ENCODE measurements around the gene DRD3.

Gene DRD3

DNA sequence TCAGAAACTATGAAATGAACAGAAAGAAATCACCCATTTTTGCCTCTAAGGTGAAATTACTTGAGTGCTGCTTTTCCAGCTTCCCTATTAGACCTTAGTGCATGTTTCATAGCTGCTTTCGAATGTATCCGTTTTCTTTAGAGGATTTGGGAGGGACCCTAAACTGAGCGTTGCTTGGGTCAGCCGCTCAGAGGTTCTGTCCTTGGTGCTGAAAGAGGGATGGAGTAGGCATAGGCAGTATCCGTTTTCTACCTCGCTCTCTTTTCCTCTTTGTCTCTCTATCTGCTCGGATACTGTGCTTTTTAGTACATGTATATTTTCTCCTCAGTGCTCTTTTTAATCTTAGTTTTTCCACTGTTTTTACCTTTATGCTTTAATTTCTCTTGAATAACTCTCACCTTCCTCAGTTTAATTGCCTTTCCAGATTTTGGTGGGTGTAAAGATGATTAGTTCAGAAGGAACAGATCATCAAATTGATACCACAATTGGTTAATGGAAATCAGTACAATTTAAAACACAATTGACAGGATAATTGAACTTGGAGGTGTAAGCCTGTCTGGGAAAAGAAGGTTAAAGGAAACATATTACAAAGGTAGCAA lies at the start of gene DRD3:
DRD3 (minus strand) TSS at position 283 of the 599 bp plus-strand sequence. CDS start 7,060 bp downstream, outside the sequence.
- FAIRE-seq (no peak), DNase-seq (ENCODE audit: insufficient read length, low spot score) (no peak)

DNA sequence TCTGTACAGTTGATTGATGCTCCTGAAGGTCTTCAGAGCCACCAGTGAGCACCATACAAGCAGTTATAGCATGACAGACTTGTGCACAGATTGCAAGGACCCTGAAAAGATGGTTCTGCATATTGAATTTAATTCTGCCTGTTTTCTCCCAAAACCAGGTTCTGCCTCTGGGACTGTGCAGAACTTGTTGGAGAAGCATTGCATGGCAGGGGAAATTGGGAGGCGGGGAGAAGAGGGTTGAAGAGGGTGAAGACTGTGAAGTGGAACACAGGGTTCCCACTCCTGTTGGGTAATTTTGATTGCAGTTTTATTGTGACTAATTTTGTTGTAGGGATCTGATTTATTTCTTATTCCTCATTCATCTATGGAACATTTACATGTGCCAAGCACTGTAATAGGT lies 48.2 kb upstream of the DRD3 start:
- DNase-seq (ENCODE audit: insufficient read length, low spot score) (no peak), FAIRE-seq (no peak)

DNA sequence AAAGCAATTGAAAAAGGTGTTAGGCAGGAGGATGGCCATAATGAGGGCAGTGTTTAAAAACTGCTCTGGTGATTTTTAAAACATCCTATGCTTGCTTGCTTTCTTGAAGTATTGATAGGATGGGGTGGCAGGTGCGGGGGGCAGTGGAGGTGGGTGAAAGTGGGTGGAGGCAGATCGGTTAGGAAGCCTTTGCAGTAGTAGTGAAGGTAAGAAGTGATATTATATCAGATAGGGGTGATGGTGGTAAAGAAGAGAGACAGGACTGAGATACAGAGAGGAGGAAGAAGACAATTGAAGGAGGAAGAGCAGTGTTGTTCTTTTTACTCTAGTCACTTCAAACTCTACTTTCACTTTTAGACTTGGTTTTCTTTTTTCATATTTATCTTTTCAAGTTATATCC lies 47.5 kb upstream of the DRD3 start:
- no peak for DNase-seq (ENCODE audit: insufficient read length, low spot score)
- no peak for FAIRE-seq

DNA sequence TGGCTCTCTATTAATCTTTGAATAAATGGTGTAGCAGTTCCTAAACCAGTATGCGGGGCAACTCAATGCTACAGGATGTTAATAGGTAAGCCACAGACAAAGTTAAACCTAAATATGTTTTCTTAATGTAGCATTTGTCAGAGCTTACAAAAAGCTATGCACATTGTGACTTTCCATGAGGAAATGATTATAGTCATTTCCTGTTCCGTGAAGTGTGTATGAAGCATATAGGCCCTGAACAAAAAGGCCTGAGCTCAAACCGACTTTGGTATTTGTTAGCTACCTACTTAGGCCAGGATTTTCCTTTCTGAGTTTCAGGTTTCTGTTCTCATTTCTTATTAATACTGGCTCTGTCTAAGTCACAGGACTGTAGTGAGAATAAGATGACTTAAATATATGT lies 44.3 kb upstream of the DRD3 start:
- peak; percentile 93 for FAIRE-seq

DNA sequence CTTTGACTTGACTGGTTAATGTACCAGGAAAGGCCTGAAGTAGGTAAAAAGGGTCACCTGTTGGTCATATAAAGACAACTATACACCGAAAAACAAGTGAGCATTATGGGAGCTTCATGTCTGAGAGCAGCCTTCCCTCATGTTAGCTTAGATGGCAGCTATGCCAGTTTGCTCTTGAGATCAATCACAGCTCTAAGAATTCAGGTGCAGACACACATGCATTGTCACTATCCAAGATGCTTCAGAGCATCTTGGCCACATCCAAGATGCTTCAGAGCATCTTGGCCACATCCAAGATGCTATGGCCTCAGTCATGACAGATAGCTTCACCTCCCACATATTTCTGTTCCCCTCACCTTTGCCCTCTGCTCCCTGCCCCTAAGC lies 43.0 kb upstream of the DRD3 start:
- FAIRE-seq (no peak), DNase-seq (ENCODE audit: insufficient read length, low spot score) (no peak)

More for the DNA sequence above, 44.3 kb upstream of the DRD3 start:
- DNase-seq (ENCODE audit: insufficient read length, low spot score) = no peak

DNA sequence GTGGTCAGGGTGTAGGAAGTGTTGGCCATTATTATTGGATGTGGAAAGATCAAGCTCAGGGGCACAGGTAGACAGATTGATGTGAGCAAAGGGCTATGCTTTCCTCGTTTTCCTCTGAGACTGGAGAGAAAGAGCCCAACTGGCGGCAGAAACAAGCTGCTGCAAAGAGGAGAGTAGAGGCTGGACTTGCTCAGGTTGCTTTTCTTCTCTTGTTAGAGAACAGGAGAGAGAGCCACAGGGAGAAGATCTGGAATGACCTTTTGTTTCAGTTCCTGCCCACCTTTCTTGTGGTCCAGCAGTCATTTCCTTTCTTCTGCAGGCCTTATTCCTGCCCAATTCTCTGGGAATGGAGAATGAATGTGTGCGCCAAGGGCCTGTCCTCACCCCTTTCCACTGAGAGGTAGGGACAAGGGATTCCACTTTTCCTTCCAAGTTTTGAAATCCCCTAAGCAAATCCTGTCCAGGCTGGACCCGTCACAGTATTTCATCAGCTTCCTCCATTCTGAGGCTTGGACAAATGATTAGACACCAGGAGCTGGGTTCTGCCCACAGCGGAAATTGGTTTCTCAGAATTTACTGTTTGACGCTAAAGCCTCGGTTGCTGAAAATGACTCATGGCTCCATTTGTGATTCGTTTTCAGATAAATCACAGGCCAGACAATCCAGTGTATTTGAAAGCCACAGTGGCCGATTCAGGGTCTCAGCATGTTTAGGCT lies 42.5 kb upstream of the DRD3 start:
- DNase-seq (ENCODE audit: insufficient read length, low spot score) = no peak
- FAIRE-seq = peak; percentile 37

DNA sequence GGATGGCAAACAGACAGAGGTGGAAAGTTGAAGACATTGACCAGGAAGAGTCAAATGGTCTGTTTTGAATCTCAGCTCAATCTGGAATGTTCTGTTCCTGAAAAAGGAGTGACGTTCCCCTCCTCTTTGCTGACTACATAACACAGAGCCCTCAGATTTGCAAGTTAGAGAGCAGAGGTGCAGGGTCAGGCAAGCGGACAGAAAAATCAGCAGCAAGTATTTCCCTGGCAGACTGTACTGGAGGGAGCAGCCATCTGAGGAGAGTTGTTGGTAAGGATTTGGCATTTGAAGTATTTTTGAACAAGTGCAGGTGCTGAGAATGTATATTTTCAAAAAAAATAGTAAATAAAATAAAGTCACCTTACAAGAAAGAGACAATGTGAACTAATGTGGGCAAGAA lies 40.9 kb upstream of the DRD3 start:
- FAIRE-seq = no peak

DNA sequence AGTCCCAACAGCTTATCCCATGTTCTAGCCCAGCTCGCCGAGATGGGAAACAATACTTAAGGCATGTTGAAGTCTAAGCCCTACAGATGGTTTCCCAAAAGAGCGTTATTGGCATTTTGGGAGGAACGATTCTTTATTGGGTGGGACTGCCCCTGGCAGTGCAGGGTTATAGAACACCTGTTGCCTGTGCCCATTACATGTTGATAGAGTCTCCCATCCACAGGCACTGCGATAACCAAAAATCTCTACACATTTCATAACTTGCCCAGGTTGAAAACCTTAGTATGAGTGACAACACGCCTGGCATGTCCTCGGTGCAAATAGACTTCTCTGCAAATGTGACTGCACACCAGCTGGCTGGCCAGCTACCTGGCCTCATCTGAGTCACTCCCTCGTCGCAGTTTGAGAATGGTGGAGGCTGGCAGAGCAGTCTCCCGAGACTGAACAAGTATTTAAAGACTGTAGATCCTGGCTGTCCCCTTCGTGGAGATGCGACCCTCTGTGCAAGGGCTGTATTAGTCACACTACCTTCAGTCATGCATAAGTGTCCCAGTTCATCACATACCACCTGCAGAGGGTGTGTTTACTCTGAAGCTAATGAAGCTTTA lies 39.8 kb upstream of the DRD3 start:
- DNase-seq (ENCODE audit: insufficient read length, low spot score) = no peak
- no peak for FAIRE-seq

More for the DNA sequence above, 40.9 kb upstream of the DRD3 start:
- no peak for DNase-seq (ENCODE audit: insufficient read length, low spot score)

DNA sequence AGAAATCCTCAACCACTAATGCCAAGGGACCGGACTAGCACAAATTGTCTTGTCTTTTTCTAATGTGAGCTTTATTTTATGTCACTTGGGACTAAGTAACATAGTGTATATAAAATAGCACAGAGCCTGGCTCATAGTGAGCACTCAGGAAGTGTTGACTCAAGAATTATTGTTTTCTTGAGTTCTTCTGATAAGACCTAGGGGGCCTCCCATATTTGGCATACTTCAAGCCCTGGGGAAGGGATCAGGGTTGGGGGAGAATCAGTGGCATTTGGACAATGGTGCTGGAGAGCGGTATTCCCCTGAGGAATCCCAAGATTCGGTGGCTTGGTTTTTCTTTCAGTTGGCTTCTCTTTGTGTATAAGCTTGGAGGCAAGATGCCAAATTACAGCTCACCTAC lies 39.2 kb upstream of the DRD3 start:
- FAIRE-seq = no peak

DNA sequence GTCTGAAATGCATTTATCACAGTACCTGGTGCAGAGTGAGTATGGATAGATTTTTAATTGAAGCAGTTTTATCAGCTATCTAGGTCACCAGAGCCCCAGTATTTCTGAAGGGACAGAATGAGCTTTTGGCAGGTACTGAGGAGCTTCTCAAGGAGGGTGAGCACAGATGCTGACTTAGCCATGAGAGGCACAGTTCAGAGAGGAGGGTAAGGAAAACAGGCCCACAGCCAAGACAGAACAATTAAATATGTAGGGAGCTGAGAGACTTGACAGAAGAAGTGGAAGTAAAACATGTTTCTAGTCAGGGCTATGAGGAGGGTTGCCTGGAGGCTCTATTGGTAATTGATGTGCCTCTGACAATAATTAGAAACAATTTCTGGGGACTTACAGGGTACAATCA lies 38.4 kb upstream of the DRD3 start:
- DNase-seq (ENCODE audit: insufficient read length, low spot score) (no peak), FAIRE-seq (no peak)

More for the DNA sequence above, 39.2 kb upstream of the DRD3 start:
- DNase-seq (ENCODE audit: insufficient read length, low spot score) = no peak

DNA sequence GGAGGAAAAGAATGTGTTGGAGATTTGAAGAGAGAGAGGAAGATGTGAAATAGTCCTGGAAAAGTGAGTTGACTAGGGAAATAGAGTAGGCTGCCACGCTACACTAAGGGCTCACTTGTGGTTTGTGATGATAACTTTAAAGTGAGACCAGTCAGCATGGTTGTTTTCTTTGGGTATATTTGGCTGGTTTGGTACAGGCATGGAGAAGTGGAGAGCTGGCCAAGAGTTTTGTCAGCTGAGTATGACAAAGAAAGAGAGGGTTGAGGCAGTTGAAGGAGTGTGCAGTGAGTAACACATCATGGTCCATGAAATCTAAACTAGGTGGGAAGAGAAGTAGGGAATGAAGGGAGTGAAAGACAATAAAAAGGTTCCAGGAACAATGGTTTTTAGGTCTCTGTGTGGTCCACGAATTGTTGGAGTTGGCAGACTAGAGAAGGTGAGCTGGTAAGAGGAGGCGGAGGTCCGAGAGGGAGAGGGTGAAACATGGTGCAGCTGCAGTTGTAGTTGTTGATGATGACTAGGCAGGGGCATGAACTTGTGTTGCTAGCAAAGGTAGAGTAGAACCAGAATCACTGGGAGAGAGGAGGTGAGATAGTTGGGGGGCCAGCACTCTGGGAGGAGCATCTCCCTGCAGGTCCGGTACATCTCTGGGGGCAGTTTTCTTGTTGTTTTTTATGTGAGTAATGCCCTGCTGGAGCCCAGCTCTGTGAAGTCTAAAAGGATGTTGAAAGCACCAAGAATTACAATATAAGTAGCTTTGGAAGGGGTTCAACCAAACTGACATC lies 37.5 kb upstream of the DRD3 start:
- FAIRE-seq (no peak), DNase-seq (ENCODE audit: insufficient read length, low spot score) (no peak)

DNA sequence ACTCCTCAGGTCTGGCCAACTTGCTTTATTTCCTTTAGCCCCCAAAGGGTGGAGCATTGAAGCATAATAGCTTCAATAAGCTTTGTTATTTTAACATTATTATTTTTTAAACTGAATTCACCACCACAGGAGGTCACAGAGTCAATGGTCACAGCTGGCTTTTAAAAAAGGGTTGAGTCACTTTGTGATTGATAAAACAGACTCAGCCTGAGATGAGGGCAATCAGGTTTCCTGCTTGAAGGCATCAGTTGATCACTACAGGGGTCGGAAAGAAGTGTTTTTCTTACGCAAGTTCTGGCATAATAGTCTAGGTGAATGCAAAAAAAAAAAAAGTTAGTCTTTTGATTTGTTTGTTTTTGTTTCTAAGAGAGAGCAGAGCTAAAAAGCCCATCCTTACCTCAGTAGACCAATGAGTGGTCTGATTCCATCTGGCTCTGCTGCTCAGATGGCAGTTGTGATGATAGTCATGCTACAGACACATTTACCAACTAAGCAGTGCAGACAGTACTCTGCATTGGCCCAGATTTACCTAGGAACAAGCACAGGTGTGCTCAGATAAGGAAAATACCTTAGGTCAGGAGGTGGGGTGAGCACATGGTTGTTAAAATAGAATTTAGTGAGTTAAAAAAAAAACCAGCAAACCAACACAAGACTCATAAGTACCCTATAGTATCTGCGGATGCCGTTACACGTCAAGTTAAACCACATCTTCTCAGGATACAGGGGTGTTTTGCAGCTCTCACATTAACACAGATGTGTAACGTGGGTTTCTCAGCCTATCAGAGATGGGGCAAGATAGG lies 35.9 kb upstream of the DRD3 start:
- DNase-seq (ENCODE audit: insufficient read length, low spot score) = no peak
- FAIRE-seq = peak; percentile 77

DNA sequence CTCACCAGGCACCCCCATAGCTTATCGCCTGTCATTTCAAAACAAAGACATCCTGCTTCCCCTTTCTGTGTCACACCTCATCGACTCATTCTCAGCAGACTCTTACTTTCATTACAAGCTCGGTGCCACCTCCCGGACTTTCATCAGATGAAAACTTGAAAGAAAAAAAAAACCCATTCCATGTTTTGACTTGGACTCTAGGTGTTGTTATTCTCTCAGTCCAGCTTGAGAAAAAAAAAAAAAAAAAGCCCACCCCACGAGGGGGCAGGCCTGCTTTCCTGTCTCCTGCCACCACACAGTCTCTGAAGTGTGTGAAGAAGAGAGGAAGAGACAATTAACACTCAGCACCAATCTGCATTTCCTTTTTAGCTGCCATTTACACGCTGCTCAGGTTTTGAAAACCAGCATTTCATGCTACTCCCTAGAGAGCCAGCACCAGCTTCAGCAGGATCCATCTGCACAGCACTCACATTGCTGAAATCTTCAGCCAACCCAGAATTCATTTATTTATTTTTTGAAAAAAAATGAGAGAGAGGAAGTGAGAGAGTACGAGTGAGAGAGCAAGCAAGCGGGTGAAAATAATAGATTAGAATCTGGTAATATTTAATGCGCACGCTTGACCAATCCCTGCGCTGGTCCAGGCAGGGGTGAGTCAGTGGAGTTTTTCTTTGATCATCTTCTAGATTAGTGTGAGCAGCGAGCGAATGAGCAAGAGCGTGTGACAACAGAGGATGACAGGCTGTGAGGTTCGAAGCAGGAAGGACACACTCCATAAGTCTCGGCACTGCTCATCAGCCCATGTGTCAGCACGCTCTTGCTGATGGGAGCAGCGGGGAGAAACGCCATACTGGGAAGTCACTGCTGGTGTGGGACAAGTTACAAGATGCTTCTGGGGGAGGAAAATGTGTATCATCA lies 35.0 kb upstream of the DRD3 start:
- FAIRE-seq (no peak), DNase-seq (ENCODE audit: insufficient read length, low spot score) (peak; percentile 44)

DNA sequence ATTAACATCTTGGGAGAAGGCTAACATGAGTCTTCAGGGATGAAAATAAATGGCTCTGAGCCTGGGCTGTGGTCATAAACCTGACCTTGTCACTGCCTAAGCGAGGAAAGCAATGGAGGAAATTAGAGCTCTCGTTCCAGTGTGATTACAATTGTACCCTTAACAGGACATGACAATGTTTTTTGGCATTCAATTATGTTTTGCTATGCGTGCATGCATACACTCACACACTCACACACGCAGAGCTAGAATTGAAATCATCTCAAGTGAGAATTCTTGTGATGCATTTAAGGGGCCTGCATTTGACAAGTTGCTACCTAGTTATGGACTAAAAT lies 34.4 kb upstream of the DRD3 start:
- FAIRE-seq = peak; percentile 95

DNA sequence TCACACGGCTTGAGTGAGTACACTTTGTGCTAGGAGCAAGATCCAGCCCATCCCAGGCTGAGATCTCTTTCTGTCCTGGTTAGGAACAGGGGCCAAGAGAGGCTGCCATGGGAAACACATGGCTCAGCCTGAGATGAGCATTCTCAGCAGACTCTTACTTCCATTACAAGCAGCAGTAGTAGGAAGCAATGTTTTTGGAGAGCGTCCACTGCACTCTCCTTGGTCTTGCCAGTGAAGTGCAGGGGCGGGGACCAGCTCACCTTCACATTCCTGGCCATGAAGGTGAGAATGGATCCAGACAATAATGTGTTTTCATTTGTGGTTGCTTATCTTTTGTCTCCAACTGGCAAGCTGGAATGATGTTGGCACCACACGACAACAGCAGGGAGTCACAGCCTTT lies 33.8 kb upstream of the DRD3 start:
- no peak for DNase-seq (ENCODE audit: insufficient read length, low spot score)
- no peak for FAIRE-seq

More for the DNA sequence above, 34.4 kb upstream of the DRD3 start:
- no peak for DNase-seq (ENCODE audit: insufficient read length, low spot score)

DNA sequence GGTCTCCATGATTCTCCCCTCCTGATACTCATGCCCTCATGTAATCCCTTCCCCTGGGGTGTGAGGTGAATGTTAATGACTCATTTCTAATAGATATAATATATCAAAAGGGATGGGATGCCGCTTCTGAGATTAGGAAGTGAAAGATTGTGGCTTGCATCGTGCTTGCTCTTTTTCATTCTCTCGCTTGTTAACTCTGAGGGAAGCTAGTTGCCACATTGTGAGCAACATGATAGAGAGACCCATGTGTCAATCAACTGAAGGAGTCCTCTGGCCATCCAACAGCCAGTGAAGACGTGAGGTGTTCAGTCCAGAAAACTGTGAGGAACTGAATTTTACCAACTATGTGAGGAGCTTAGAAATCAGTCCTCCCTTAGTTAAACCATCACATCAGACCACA lies 28.9 kb upstream of the DRD3 start:
- no peak for FAIRE-seq
- no peak for DNase-seq (ENCODE audit: insufficient read length, low spot score)

DNA sequence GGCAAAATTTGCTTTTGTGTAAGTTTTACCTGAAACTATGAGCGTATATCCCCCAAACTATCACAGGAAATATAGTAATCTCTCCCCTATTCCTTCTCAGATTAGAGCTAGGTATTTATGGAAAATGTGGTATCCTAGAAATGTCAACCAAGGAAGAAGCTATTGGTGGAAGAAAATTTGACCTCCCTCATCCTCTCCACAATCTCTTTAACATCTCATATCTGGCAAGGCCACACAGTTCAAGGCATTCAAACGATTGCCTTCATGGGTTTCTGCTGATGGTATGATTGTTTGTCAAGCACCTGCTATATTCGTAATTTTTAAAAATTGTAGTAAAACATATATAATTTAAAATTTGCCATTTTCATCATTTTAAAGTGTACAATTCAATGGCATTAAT lies 27.5 kb upstream of the DRD3 start:
- DNase-seq (ENCODE audit: insufficient read length, low spot score) = no peak
- FAIRE-seq = no peak

DNA sequence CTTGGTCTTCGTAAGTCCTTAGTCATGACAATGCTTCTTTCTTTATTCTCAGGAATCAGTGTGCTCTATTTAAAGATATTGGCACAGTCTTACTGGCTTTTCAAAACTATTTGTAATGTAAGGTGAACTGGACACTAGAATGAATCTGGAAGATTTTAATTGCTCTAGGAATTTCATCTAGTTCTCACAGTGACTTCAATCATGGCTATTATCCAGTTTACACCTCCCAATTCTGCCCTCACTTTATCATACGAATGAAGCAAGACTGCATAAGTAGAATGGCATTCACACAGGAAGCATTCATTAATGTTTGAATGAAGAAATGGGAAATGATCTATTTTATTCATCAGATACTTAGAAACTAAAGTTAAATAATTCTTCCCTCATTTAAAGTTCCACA lies 26.7 kb upstream of the DRD3 start:
- DNase-seq (ENCODE audit: insufficient read length, low spot score) (no peak), FAIRE-seq (no peak)

DNA sequence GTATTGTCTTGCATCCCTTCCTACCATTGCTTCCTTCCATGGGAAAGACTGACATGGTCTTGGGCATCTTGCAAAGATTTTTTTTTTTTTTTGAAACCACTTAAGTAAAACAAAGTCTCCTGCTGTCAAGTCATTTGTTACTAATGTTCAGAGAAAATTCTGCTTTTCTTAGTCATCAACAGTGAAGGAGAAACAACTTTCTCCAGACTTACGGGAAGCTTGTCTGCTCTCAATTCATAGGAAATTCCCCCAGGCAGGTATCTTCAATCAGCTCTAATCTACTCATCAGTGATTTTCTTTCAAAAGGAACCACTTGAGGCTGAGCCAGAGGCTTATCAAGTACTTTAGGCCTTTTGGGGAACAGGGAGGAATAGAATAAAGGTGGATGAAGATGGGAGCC lies 15.9 kb upstream of the DRD3 start:
- peak; percentile 8 for FAIRE-seq
- no peak for DNase-seq (ENCODE audit: insufficient read length, low spot score)

DNA sequence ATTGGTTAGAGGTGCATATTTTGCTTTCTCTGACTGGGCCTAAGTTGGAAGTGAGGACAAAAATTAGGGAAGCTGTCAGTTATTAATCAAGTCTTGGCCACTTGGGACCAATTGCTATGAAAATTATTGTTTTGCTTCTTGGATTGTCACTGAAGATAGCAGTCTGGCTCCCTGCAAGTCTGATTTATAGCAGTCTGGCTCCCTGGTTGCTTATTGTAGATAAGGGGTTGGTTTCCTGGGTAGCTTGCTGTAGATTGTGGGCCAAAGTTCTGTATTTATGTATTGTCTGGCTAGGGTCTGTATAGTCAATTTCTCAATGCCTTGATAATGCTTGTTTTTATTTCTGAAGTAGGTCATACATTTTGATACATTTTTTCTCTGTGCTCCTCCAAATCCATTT lies 13.3 kb upstream of the DRD3 start:
- DNase-seq (ENCODE audit: insufficient read length, low spot score) (no peak), FAIRE-seq (no peak)

All from GM19239 (cell line).